GM18907 (cell line): Measurements from ENCODE around the gene RAI1.
"Not testable (repeated sequence)": the region's sequence is repeated elsewhere in the genome, so short reads cannot be mapped to it uniquely, and the experiment has no call there.

Source experiments
- ATAC-seq: cut with Tn5 transposase; IDR thresholded peaks from one replicate; pipeline ENCODE4 v1.9.1; 2021; ENCODE audit warnings: mild to moderate bottlenecking, moderate library complexity; ENCODE audit not compliant: unreplicated experiment

Gene RAI1

DNA sequence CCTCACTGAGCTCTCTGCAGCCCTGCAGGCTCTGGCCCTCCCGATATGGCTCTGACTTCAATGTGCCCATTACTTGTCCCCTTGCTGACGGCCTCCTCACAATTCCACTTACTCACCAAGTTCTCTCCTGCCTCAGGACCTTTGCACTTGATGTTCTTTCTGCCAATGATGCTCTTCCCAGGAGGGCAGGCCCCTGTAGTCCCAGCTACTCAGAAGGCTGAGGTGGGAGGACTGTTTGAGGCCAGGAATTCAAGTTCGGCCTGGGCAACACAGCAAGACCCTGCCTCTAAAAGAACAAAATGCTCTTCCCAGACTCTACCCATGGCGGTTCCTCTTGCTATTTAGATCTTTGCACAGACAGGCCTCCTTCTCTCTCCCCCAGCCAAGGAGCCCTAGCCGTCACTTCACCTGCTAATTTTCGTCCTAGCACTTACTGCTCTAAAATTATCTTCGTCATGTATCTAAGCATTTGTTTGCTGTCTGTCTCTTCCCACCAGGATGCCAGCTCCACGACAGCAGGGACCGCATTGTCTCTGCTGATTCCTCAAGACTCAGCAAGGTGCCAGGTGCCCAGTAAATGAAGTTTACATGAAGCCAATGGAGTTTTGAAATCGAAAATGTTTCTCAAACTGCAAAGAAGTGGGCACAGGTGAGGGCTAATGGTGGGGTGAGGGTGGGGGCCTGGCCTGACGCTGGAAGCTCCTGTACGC, 626 bp upstream of the RAI1 start:
- no peak for ATAC-seq

DNA sequence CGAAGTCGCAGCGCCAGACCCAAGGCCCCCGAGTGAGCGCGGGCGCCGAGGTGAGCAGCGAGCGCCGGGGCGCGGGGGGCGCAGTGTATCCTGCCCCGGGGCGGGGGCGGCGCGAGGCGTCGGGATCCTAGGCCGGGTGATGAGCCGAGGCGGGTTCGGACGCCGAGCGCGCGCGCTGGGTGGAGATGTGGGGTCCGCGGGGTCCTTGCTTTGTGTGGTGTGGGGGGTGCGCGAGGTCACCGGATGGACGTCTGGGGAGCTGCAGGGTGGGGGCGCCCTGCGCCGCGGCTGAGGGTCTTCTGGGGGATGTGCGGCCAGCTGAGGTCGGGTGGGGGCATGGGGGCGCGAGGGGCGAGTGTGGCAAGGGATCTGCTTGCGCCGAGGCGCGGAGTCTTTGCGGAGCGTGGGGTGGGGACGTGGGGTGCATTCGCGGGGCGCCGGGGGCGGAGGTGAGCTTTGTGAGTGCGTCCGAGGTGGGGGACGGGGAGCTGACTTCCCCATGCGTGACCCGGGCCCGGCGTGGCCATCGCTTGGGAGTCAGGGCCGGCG, 560 bp downstream of the RAI1 start:
- peak; percentile 28 for ATAC-seq

DNA sequence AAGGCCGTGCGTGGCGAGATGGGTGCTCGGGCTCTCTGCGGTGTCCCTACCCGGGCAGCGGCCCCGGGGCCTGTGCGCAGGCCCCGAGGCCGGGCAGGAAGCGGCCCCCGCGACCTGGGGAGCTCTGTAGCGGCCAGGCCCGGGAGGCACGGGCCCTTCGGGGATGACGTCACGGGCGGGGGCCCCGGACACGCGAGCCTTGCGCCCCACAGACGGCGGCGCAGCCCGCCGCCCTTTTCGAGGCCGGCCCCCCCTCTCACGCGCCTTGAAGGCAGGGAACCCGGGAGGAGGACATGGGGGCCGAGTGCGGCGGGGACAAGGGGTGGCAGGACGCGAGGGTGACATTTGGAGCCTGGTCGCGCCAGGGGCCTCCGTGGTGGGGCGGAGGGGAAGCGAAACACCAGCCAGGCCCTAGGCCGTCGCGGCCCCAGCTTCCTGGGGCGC, 1.1 kb downstream of the RAI1 start:
- ATAC-seq, result peak; percentile 35

DNA sequence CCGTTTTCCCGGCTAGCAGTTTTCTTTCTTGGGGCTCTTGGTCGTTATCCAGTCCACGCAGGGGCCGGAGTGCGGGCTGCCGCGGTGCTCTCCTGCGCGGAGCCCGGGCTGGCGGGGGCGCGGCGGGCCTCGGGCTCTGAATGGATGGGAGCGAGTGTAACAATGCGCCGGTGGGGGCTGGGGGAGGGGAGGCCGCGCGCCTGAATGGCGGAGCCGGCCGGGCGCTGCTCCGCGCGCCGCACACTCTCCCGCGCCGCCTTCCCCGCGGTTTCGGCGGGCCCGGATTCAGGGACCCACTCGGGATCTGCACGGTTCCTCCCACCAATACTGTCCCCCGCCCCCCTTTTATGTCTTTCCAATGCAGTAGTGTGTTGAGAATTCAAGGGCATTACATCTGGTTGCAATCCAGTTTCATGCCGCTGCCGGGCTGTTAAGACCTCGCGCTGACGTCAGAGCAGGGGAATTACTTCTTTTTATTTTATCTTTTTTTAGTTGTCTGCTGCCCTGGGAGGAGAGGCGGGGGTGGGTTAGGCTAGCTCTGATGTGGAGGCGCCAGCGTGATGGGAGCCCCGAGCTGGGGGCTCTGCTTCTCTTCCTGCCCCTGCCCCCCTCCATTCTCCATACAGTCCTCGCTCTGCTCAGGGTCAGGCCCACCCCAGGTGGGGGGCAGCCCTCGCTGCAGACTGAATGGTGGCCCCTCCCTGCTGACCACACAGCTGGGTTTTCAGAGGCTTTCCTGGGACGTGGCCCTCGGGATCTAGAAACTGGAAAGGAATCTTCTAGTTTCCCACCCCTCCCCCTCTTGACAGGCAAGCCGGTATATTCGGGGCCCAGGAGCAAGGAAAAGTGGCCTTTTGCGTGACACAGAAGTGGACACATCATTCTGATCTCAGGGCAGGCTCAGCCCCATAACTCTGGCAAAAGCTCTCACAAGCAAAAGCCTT, 1.8 kb downstream of the RAI1 start:
- ATAC-seq, result peak; percentile 17

DNA sequence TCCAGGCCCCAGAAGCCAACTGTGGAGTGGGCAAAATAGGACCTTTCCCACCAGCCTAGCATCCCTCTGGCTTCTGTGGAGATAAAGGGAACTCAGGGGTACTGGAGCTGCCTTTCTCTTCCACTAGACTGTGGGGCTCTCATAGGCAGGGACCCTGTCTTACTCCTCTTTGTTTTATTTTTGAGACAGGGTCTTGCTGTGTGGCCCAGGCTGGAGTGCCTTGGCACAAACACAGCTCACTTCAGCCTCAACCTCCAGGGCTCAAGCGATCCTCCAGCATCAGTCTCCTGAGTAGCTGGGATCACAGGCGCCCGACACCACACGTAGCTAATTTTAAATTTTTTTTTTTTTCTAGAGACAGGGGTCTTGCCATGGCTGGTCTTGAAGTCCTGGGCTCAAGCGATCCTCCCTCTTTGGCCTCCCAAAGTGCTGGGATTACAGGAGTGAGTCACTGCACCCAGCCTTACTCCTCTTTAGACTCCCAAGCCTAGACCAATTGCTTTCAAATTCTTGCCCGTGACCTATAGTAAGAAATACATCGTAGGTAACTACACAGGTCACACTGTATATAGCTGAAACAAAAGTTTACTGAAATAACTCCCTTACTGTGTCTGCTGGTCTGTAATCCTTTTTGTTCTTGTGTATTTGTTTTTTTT, 2.6 kb downstream of the RAI1 start:
- ATAC-seq, result no peak

DNA sequence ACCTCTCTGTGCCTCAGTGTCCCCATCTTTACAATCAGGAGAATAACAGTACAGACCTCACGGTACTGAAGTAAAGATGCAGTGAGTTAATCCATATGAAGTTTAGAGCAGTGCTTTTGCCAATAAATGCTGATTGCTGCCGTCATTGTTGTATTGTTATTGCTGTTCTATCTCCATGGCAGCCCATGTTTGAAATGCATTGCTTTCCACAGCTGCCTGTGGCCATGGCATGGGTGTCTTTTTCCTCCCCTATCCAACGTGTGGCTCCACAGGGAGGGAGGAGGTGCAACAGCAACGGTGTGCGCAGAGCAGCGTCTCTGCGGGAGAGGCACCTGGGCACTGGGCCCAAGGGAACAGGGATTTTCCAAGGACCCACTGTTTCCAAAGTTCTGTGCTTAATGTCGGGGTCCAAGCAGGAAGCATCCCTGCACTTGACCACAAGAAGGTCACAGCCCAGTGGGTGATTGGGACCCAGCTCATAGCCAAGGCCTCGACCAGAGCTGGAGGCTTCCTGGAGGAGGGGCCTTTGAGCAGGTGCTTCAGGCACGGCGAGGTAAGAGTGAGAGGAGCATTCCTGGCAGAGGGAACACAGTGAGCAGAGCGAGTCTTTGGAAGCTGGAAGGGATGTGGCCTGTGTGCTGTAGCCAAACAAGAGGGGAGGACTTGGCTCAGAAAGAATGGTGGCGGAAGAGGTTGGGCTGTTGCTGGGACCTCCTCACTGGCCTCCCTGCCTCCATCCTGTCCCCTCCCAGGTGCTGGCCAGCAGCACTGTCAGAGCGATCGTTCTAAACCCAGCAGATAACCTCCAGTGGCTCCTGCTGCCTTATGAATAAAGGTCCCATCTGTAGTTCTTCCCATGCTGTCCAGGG, 3.9 kb downstream of the RAI1 start:
- no peak for ATAC-seq

DNA sequence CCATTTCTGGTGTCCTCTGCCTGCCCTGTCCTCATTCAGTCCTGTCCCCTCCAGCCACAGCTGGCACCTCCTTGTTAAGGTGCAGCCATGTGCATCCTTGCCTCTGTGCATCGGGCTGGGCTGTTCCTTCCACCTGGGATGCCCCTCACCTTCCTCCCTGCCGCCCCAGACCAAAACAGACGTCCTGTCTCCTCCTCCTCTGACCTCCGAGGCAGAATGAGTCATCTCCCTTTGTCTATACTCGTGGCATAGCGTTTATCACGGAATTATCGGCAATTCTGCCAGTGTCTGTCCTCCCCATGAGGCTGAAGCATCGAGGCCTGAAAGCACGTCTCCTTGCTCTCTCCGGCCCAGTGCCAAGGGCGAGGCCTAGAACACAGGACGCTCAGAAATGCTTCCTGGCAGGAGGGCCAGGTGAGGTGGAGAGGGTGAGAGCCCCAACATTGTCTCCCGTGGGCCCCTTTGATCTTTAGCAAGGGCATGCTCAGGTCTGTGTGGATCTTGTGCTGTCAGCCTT, 4.6 kb downstream of the RAI1 start:
- no peak for ATAC-seq

DNA sequence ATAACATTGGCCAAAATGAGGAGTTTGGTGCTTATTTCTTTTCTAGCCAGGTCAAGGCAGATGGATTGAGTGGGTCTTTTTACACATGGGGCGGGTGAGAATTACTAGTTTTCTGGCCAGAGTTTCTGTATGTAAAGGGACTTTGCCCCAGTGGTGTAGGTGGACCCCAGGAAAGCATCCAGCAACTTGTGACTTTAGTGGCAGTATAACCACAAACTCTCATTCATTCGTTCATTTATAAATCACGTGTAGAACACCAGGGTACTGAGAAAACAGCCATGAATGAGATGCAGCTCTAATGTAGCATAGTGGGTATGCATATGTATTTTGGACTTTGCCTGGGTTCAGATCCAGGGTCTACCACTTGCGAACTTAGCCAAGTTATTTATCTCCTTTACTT, 8.1 kb downstream of the RAI1 start:
- ATAC-seq, result no peak

DNA sequence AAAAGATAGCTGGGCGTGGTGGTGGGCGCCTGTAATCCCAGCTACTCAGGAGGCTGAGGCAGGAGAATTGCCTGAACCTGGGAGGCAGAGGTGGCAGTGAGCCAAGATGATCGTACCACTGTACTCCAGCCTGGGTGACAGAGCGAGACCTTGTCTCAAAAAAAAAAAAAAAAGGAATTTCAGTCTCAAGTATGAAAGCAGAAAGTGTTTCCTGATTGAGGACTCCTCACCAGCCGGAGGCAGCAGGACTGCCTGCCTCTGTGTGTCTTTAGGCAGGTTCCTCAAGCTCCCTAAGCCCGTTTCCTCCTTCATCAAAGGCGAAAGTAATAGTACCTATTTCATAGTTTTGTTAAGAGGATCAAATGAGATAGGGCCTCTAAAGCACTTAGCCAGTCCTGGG, 9.0 kb downstream of the RAI1 start:
- not testable (repeated sequence) for ATAC-seq

DNA sequence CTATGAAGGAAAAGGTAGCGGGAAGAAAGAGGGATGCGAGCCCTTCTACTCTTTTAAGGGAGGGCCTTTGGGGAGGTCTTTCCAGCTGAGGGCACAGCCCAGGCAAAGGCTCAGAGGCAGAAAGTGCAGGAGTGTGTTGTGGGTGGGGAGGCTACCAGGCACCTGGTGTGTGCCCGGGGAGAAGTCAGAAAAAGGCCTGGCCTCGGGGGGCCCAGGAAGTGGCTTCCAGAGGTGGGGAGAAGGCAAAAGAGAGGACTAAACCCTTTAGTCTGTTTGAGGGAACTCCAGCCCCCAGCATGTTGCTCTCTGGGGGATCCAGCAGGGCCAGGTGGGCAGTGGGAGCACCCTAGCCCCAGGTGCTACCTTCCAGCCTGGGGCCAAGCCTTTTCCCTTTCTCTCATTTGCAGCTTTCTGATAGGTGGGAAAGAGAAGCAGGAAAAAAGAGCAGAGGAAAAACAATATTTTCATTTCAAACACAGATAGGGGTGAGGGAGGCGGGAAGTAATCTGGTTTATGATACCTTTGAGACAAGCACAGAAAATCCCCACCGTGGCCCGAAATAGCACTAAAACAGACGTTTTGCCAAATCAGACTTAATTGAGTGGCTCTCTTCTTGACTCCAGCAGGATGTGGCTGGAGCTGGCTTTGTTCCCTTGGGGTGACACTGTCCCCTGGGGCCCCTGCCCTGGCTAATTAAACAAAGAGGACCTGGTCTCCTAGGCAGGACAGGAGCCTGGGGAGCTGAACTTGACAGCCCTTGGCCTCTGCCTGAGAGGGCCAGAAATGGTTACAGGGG, 10.4 kb downstream of the RAI1 start:
- peak; percentile 49 for ATAC-seq

DNA sequence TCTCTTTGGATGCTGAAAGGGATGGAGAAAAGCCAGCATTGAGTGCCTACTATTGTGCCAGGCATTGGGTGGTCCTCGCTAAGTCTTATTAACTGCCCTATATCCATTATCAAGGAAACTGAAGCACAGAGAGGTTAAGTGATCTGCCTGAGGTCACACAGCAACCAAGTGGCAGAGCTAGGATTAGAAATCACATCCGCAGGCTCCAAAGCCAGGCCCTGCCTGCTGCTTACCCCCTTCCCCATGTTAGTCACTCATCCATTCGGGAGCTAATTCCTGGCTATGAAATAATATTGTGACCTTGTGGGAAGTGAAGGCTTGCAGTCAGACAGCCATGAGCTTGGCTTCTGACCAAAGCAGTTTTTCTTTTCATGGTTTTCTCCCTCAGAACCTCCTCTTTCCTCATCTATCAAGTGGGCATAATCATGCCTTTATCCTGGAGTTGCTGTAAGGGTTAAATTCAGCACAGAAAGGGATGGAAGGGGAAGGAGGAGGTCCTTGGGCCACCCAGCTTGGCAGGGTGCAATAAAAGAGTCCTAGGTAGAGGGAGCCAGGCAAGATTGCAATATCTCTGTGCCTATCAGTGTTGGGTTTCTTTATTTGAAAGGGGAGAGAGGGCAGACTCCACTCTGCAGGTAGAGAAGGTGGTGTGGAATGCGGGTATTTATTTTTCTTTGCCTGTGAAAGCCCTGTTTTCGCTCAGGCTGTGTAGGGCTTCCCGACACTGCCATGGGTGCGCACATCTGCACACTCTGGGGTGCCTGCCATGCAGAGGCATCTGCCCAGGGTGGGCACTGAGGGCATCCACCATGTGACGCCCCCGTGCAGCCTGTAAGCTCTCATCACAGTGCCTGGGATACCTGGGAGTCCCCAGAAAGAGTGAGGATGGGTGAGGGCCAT, 11.3 kb downstream of the RAI1 start:
- no peak for ATAC-seq

DNA sequence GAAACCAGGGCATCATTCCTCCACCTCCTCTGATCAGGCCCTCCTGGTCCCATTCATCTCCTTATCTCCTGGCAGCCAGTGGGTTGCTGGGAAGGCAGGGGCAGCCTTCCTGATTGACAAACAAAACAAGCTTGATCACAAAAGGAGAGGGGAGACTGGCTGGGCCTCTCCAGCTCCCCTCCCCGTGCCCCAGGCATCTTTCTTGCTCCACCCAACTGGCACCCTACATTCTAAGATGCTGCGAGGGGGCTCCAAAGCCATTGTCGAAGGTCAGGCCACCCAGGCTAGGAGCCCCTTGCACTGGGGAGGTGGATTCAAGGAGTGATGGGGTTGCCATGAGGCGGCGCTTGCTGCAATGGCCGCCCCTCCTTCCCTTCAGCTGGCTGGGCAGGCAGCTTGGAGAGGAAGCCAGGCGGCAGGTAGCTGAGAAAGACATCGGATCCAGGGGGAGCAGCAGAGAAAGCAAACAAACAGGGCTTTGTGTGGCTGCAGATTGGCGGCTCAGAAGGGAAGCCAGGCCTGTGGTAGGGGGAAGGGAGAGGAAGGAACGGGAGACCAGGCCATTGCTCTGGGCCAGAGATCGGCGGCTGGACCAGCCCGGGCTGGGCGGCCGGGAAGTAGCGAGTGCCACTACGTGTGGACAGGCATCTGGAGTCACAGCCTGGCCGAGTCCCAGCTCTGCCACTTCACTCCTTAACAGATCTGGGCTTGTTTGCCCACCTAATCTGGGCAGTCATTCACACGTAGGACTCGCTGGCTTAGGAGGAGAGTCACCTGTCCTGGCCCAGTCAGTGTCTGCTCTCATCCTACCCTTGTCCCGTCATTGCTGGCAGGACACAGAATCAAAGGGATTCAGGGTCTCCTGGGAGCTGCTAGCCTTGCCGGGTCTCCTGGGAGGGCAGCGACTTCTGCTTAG, 12.3 kb downstream of the RAI1 start:
- ATAC-seq, result no peak

DNA sequence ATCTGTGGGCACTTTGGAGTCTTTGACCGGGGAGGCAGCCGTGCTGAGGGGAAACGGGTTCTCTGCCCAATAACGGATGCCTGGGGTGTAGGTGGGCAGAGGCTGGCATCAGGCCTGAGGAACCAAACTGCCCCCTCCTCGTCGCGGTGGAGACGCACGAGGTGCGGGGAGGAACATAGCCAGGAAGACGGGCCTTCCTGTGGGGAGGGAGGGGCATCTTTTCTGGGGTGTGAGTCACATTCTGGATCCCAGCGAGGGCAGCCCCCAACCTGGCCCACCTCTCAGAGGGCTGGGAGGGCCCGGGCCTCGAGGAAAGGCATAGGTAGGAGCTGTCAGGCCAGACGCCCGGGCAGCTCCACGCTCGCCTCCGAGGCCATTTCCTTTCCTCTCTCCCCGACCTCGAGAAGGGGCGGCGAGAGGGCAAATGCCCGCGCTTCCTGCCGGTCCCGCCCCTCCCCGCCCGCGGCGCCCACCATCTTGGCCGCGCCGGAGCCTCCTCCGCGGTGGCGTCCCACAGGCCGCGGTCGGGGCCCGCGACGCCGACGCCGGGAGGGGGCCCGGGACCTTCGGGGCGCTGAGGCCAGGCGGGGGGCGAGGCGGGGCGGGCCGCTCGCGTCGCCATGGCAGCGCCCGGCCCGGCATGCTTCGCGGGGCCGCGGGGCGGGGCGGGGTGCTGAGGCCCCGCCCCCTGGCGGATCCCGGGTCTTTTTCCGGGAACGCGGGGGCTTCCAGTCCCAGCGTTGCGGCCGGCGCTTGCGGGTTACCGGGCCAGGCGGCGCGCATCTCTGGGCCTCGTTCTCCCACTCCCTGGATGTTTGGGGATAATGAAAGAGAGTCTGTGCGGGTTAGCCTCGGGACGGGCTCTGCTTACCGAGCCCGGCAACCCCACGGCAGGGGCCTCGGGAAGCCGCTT, 13.2 kb downstream of the RAI1 start:
- peak; percentile 41 for ATAC-seq

DNA sequence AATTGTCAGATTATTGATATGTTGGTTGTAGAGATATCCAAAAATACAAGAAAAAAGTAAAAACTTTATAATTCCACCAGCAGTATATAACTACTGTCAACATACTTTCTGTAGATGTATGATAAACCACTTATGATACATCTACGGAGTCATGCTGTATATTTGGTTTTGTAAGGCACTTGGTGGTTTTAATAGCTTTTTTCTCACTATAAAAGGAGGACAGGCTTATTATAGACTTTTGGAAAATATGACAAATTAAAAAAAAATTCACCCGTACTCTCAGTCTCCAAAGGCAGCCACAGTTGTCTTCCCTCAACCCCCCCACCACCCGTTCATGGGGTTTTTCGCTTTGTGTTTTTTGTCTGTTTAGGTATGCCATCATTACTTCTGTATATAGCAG, 14.8 kb downstream of the RAI1 start:
- no peak for ATAC-seq

DNA sequence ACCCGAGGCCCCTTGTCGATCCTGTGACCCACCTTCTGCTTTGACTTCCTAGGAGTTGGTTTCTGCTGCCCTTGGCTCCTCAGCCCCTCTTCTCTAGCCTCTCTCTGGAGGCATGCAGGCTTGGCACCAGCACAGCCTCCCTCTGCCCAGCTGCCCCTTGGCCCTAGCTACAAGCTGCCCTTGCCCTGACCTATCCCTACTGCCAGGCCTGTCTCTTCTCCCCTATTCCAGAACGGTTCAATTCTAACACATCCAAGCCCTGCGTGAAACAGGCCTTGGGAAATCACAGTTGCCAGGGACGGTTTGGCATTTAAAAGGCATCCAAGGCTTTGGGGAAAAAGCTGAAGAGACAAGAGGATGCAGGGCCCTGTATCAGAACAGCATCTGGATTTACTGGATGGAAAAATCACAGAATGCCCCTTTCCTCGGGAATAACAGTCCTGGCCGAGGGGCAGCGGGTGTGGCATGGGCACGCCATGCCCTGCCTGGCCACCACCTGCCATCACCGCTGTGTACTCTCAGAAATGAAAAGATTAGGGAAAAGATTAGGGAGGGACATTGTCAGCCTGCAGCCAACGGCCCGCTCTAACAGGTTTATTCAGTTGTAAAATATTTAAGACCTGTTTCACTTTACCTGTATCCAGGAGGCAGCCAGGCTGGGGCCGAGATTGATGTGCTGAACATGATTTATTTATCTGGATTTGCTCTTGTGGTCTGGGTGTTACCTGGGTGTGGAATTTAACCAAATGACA, 15.8 kb downstream of the RAI1 start:
- ATAC-seq, result no peak
